ENCODE measurements around the gene LILRA1. TPM values are rescaled to one million over a fixed set of nuclear protein-coding genes. Genes with fewer than 3 reads are reported as not detected.
A peak's percentile ranks its signal among the peaks of the same experiment; 100 is the strongest.
"Not testable (repeated sequence)": the region's sequence is repeated elsewhere in the genome, so short reads cannot be mapped to it uniquely, and the experiment has no call there.

Gene LILRA1
- total and polyA plus RNA-seq, 12 donors = 0.30 to 5.5 (median 1.0) TPM

- WGBS, 4 donors = 23 to 48% (median 29%) methylated on average over 4 of the region's 4 CpGs
- no peak for DNase-seq
- no peak for TF ChIP-seq POLR2A (IDR thresholded peaks at IDR 0.05)
- TF ChIP-seq CTCF (IDR thresholded peaks at IDR 0.05) = no peak
- no peaks in the 10 kb centered on the region for H3K9me3 ChIP-seq (replicated peaks in 1 of 3)
- no peak overlapping the region for H3K4me3 ChIP-seq
- peak overlapping the region in 1 of 5 donors; percentile 30 for H3K27ac ChIP-seq
- intact Hi-C loops (cut with DNase I) = no loop called here
- H3K27me3 ChIP-seq = no peaks in the 10 kb centered on the region
- H3K36me3 ChIP-seq (replicated peaks in 1 of 2) = no peaks in the 10 kb centered on the region
- H3K4me1 ChIP-seq (replicated peaks in 1 of 2) = no peaks in the 10 kb centered on the region
These were observed 19.4 kb upstream of the LILRA1 start for GRCh38 chr19:54574051-54574450.

GRCh38 chr19:54574527-54575056 lies 18.8 kb upstream of the LILRA1 start:
- Histone ChIP-seq H3K4me1 (replicated peaks in 1 of 2) (no peaks in the 10 kb centered on the region), H3K36me3 (replicated peaks in 1 of 2) (no peaks in the 10 kb centered on the region), H3K9me3 (replicated peaks in 1 of 3) (no peaks in the 10 kb centered on the region), H3K27ac (no peak overlapping the region), H3K27me3 (no peaks in the 10 kb centered on the region), H3K4me3 (no peak overlapping the region)
- DNase-seq = no peak
- intact Hi-C loops (cut with DNase I) = no loop called here
- TF ChIP-seq CTCF (IDR thresholded peaks at IDR 0.05) (no peak), POLR2A (IDR thresholded peaks at IDR 0.05) (no peak)
- 66 to 79% (median 75%) methylated on average over 9 to 12 of the region's 12 CpGs for WGBS, 4 donors

GRCh38 chr19:54575205-54575604 lies 18.2 kb upstream of the LILRA1 start:
- H3K27me3 ChIP-seq; H3K9me3 ChIP-seq (replicated peaks in 1 of 3); intact Hi-C loops (cut with DNase I); H3K36me3 ChIP-seq (replicated peaks in 1 of 2); H3K4me3 ChIP-seq; H3K27ac ChIP-seq; DNase-seq; H3K4me1 ChIP-seq (replicated peaks in 1 of 2): not testable (repeated sequence)
- WGBS, 4 donors = 64 to 66% (median 65%) methylated on average over 8 to 9 of the region's 9 CpGs; no CpG with 5 or more reads in 1 of the 4 donors

GRCh38 chr19:54576411-54576976 lies 16.9 kb upstream of the LILRA1 start:
- Histone ChIP-seq H3K4me1 (replicated peaks in 1 of 2) (no peaks in the 10 kb centered on the region), H3K9me3 (replicated peaks in 1 of 3) (no peaks in the 10 kb centered on the region), H3K27me3 (no peaks in the 10 kb centered on the region), H3K36me3 (replicated peaks in 1 of 2) (no peaks in the 10 kb centered on the region), H3K4me3 (no peak overlapping the region), H3K27ac (no peak overlapping the region)
- WGBS, 4 donors = 74 to 88% (median 77%) methylated on average over 1 to 6 of the region's 6 CpGs
- no peak for TF ChIP-seq CTCF (IDR thresholded peaks at IDR 0.05)
- intact Hi-C loops (cut with DNase I) = no loop called here
- DNase-seq = no peak

- H3K36me3 ChIP-seq (replicated peaks in 1 of 2) = no peaks in the 10 kb centered on the region
- no peak overlapping the region for H3K27ac ChIP-seq
- no peak overlapping the region for H3K4me3 ChIP-seq
- no peaks in the 10 kb centered on the region for H3K27me3 ChIP-seq
- 42 to 79% (median 72%) methylated on average over 2 to 3 of the region's 3 CpGs for WGBS, 4 donors
- H3K9me3 ChIP-seq (replicated peaks in 1 of 3) = no peaks in the 10 kb centered on the region
- TF ChIP-seq CTCF (IDR thresholded peaks at IDR 0.05) (no peak), POLR2A (IDR thresholded peaks at IDR 0.05) (no peak)
- no peak for DNase-seq
- no peaks in the 10 kb centered on the region for H3K4me1 ChIP-seq (replicated peaks in 1 of 2)
- intact Hi-C loops (cut with DNase I) = no loop called here
These were observed 16.1 kb upstream of the LILRA1 start for GRCh38 chr19:54577334-54577733.

- WGBS, 4 donors = 85 to 92% (median 89%) methylated on average over 5 of the region's 5 CpGs
- not testable (repeated sequence) for H3K27me3 ChIP-seq
These were observed 15.2 kb upstream of the LILRA1 start for GRCh38 chr19:54578268-54578667.

More at GRCh38 chr19:54578268-54578667, 15.2 kb upstream of the LILRA1 start:
- H3K4me3 ChIP-seq; intact Hi-C loops (cut with DNase I); H3K9me3 ChIP-seq (replicated peaks in 1 of 3); DNase-seq; H3K36me3 ChIP-seq (replicated peaks in 1 of 2); H3K27ac ChIP-seq; H3K4me1 ChIP-seq (replicated peaks in 1 of 2): not testable (repeated sequence)
